OCI-LY3 (cell line): ENCODE data around the gene AQP2.

Source experiments
- EZH2phosphoT487 ChIP-seq: fragments of 200-600 bp; shearing (Covaris generic); IDR thresholded peaks from 2 replicates; pipeline ENCODE4 v1.6.1; 2018; ENCODE audit warnings: antibody characterized with exemption, mixed run types, low read depth
- TF ChIP-seq, protein P1 (sequence below): fragments of 200-600, 300-600 bp; sonication (generic); IDR thresholded peaks from 2 replicates; pipeline ENCODE4 v1.5.1; 2014; ENCODE audit warnings: antibody characterized with exemption, low read length, low read depth

DNA sequence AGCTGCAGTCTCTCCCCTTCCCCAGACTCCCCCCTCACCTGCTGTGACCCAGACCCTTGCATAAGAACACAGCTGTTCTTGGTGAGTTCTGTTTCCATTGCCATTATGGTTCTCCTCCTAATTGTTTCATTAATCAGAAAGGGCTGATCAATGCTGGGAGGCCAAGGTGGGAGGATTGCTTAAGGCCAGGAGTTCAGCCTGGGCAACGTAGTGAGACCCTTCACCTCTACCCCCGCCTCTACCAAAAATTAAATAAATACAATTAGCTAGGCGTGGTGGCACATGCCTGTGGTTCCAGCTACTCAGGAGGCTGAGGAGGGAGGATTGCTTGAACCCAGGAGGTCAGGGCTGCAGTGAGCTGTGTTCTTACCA lies 29.6 kb upstream of the AQP2 start:
- TF ChIP-seq, protein P1, sequence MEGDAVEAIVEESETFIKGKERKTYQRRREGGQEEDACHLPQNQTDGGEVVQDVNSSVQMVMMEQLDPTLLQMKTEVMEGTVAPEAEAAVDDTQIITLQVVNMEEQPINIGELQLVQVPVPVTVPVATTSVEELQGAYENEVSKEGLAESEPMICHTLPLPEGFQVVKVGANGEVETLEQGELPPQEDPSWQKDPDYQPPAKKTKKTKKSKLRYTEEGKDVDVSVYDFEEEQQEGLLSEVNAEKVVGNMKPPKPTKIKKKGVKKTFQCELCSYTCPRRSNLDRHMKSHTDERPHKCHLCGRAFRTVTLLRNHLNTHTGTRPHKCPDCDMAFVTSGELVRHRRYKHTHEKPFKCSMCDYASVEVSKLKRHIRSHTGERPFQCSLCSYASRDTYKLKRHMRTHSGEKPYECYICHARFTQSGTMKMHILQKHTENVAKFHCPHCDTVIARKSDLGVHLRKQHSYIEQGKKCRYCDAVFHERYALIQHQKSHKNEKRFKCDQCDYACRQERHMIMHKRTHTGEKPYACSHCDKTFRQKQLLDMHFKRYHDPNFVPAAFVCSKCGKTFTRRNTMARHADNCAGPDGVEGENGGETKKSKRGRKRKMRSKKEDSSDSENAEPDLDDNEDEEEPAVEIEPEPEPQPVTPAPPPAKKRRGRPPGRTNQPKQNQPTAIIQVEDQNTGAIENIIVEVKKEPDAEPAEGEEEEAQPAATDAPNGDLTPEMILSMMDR: no peak
- no peak for TF ChIP-seq EZH2phosphoT487
